A549 (cell line): ENCODE measurements around the gene RNF220. TPM values are rescaled to one million over a fixed set of nuclear protein-coding genes. Genes with fewer than 3 reads are reported as not detected.

Experiments used
- ATAC-seq, 2 experiments: fragments of 200-7000 bp in 1 of 2; fragments of >200 bp in 1 of 2; cut with Nextera tagmentation in 1 of 2; cut with Tn5 transposase in 1 of 2; 3 replicates each; pipeline versions ENCODE4 v1.8.0 to v1.9.1; 2018 to 2020; ENCODE audit warnings: mild to moderate bottlenecking in 1 of 2, moderate library complexity in 1 of 2
- CTCF ChIA-PET: fragments of 300-600 bp; sonication (Branson Sonifier 250); formaldehyde crosslinking; extraction: SDS; loops from one replicate; lab custom pipeline; 2021; ENCODE audit warnings: antibody characterized with exemption, inconsistent platforms; lab: Yijun Ruan, JAX
- POLR2A ChIA-PET: fragments of 350-600 bp; formaldehyde crosslinking; extraction: SDS; loops from one replicate; lab custom pipeline; 2021; ENCODE audit warnings: antibody characterized with exemption, inconsistent platforms; lab: Yijun Ruan, JAX
- DNase-seq, 2 experiments: peaks; one replicate each; pipeline versions ENCODE4 v3.0.0 to v3.0.0-alpha.2; 2011 to 2016; ENCODE audit warnings: low read depth in 1 of 2, low spot score in 1 of 2
- FAIRE-seq: peaks from 2 replicates; lab custom pipeline; 2011; peaks lifted over from hg19 to GRCh38; lab: Jason Lieb, UNC
- H3K27ac ChIP-seq, 2 experiments: fragments of >200 bp; sonication (Bioruptor Twin); formaldehyde crosslinking; 3 replicates each; pipeline ENCODE4 v1.5.1; 2016 to 2017
- H3K4me1 ChIP-seq: fragments of >200 bp; sonication (Bioruptor Twin); formaldehyde crosslinking; 3 replicates; pipeline ENCODE4 v1.6.1; 2016
- H3K4me2 ChIP-seq: fragments of >200 bp; sonication (Bioruptor Twin); formaldehyde crosslinking; 3 replicates; pipeline ENCODE4 v1.6.1; 2016
- H3K4me3 ChIP-seq: fragments of >200 bp; sonication (Bioruptor Twin); formaldehyde crosslinking; 3 replicates; pipeline ENCODE4 v1.5.1; 2016
- H3K9me3 ChIP-seq: fragments of >200 bp; sonication (Bioruptor Twin); formaldehyde crosslinking; 3 replicates; pipeline ENCODE4 v1.6.1; 2016
- ATOH8 ChIP-seq: fragments of 250-450 bp; sonication (Bioruptor Pico); IDR thresholded peaks from 2 replicates; pipeline ENCODE4 v1.5.0; 2020; ENCODE audit warnings: low read depth, mild to moderate bottlenecking, moderate library complexity
- BHLHE40 ChIP-seq: IDR thresholded peaks from 2 replicates; pipeline ENCODE4 v1.6.1; 2012; ENCODE audit warnings: low read depth, low read length, inconsistent platforms
- CBX2 ChIP-seq: fragments of 200-600 bp; sonication (generic); IDR thresholded peaks from 2 replicates; pipeline ENCODE4 v1.6.1; 2016; ENCODE audit warnings: low read depth, mild to moderate bottlenecking, borderline replicate concordance
- CBX8 ChIP-seq: fragments of 200-600 bp; sonication (generic); IDR thresholded peaks from 2 replicates; pipeline ENCODE4 v1.6.1; 2016
- ESRRA ChIP-seq: fragments of 150-350 bp; IDR thresholded peaks from 2 replicates; pipeline ENCODE4 v1.6.1; 2014; ENCODE audit warnings: mild to moderate bottlenecking, low read length, borderline replicate concordance
- FOSB ChIP-seq: fragments of 250-450 bp; sonication (Bioruptor Pico); IDR thresholded peaks from 2 replicates; pipeline ENCODE4 v1.5.0; 2020; ENCODE audit warnings: mild to moderate bottlenecking, moderate library complexity
- FOSL2 ChIP-seq, 2 experiments: fragments of 450-650 bp in 1 of 2; fragments of >200 bp in 1 of 2; sonication (Bioruptor Twin) in 1 of 2; formaldehyde crosslinking; IDR thresholded peaks; 2 replicates each; pipeline versions ENCODE4 v1.5.0 to v1.6.1; 2016 to 2020; ENCODE audit warnings: mild to moderate bottlenecking in 1 of 2, moderate library complexity in 1 of 2
- FOXS1 ChIP-seq: fragments of 250-450 bp; sonication (Bioruptor Pico); IDR thresholded peaks from 2 replicates; pipeline ENCODE4 v1.5.0; 2020; ENCODE audit warnings: mild to moderate bottlenecking, moderate library complexity
- HEYL ChIP-seq: fragments of 250-450 bp; sonication (Bioruptor Pico); IDR thresholded peaks from 2 replicates; pipeline ENCODE4 v1.8.0; 2021; ENCODE audit warnings: mild to moderate bottlenecking, moderate library complexity
- HMGXB4 ChIP-seq: fragments of 250-450 bp; sonication (Bioruptor Pico); IDR thresholded peaks from 2 replicates; pipeline ENCODE4 v1.5.0; 2021; ENCODE audit warnings: mild to moderate bottlenecking, moderate library complexity, borderline replicate concordance
- HOXB13 ChIP-seq: fragments of 250-450 bp; sonication (Bioruptor Pico); IDR thresholded peaks from 2 replicates; pipeline ENCODE4 v1.5.0; 2020; ENCODE audit warnings: low read depth, mild to moderate bottlenecking, moderate library complexity
- HOXB5 ChIP-seq: fragments of 250-450 bp; sonication (Bioruptor Pico); IDR thresholded peaks from 2 replicates; pipeline ENCODE4 v1.5.0; 2020; ENCODE audit warnings: mild to moderate bottlenecking, moderate library complexity
- KDM1A ChIP-seq: fragments of 200-600 bp; sonication (generic); IDR thresholded peaks from 2 replicates; pipeline ENCODE4 v1.6.1; 2016; ENCODE audit warnings: low read depth, mild to moderate bottlenecking
- MAFK ChIP-seq: fragments of 450-650 bp; IDR thresholded peaks from 2 replicates; pipeline ENCODE4 v1.6.1; 2014; ENCODE audit not compliant: partially characterized antibody
- MAX ChIP-seq: IDR thresholded peaks from 2 replicates; pipeline ENCODE4 v1.6.1; 2012
- NR3C1 ChIP-seq: fragments of >200 bp; sonication (Bioruptor Twin); formaldehyde crosslinking; IDR thresholded peaks from 3 replicates; pipeline ENCODE4 v1.6.1; 2017
- PHF8 ChIP-seq: fragments of 200-600 bp; sonication (generic); IDR thresholded peaks from 2 replicates; pipeline ENCODE4 v1.6.1; 2016; ENCODE audit warnings: low read depth, mild to moderate bottlenecking, antibody characterized with exemption, moderate library complexity, borderline replicate concordance
- POLR2A ChIP-seq: IDR thresholded peaks from 2 replicates; pipeline ENCODE4 v1.6.1; 2012; ENCODE audit warnings: mild to moderate bottlenecking, low read length
- RCOR1 ChIP-seq: fragments of 150-350 bp; IDR thresholded peaks from 2 replicates; pipeline ENCODE4 v1.6.1; 2014; ENCODE audit warnings: antibody characterized with exemption, low read length, low read depth
- REST ChIP-seq: fragments of 200-600 bp; sonication (generic); IDR thresholded peaks from 2 replicates; pipeline ENCODE4 v1.6.1; 2016; ENCODE audit warnings: antibody characterized with exemption, mild to moderate bottlenecking, moderate library complexity
- RFX5 ChIP-seq: fragments of 450-650 bp; IDR thresholded peaks from 2 replicates; pipeline ENCODE4 v1.7.1; 2014; ENCODE audit warnings: antibody characterized with exemption, mild to moderate bottlenecking, moderate library complexity
- SREBF2 ChIP-seq: fragments of 450-650 bp; IDR thresholded peaks from 2 replicates; pipeline ENCODE4 v1.6.1; 2014; ENCODE audit warnings: mild to moderate bottlenecking, moderate library complexity
- ZC3H11A ChIP-seq: fragments of 450-650 bp; IDR thresholded peaks from 2 replicates; pipeline ENCODE4 v1.6.1; 2014; ENCODE audit warnings: antibody characterized with exemption, mild to moderate bottlenecking
- WGBS: methylation state at CpG from one replicate; pipeline ENCODE4 v1.1.6; 2017; ENCODE audit errors: missing lambda C conversion rate; 5-methylcytosine and 5-hydroxymethylcytosine counted together
- polyA plus RNA-seq, 4 experiments: library from polyadenylated mRNA; depleted of rRNA in 3 of 4; stranded (reverse); fragments of >200 nt; fragmentation: RNase III in 1 of 4; extraction: RNeasy Plus Mini Kit Qiagen cat#74134 plus additional on column Dnase treatment in 1 of 4; gene quantifications; 2 replicates in 3 of 4; 3 replicates in 1 of 4; pipeline ENCODE4 v1.2.3, GENCODE V29; 2011 to 2017

The RNF220 gene
- polyA plus RNA-seq, 2 of the 4 experiments (the other 2 are of a cell fraction) = 53.4 to 54.5 TPM

- Histone ChIP-seq H3K4me3 (no peak overlapping the region), H3K9me3 (no peaks in the 10 kb centered on the region), H3K27ac (no peak overlapping the region), H3K4me2 (no peak overlapping the region), H3K4me1 (no peaks in the 10 kb centered on the region)
- no peak for TF ChIP-seq FOSL2 (IDR thresholded peaks at IDR 0.05)
- TF ChIP-seq FOSL2 (CRISPR knock-in tag; IDR thresholded peaks at IDR 0.05) = no peak
- TF ChIP-seq SREBF2 = no peak
- no peak for TF ChIP-seq RFX5
- no peak for TF ChIP-seq POLR2A
- no peak for TF ChIP-seq ESRRA
- no peak for TF ChIP-seq MAFK
- no peak for TF ChIP-seq HEYL (CRISPR knock-in tag)
- ATAC-seq (no peak), FAIRE-seq (no peak), DNase-seq (no peak)
- ChIA-PET CTCF (no interaction called here), POLR2A (no interaction called here)
- WGBS = 88% methylated on average over 2 of the region's 2 CpGs
Measured at GRCh38 chr1:44433209-44433608, 28.2 kb downstream of the RNF220 start.

- no peak overlapping the region for H3K4me3 ChIP-seq
- CTCF ChIA-PET = interaction anchor here (1.3 kb wide), 1 partner anchor 219 kb away, joined by 4 read pairs; no protein-coding TSS in a partner anchor
- DNase-seq = no peak
- FAIRE-seq = no peak
- no peak for TF ChIP-seq CBX2
- TF ChIP-seq FOXS1 (CRISPR knock-in tag) = no peak
- TF ChIP-seq FOSB (CRISPR knock-in tag) = no peak
- TF ChIP-seq KDM1A = no peak
- TF ChIP-seq PHF8 = no peak
- no peak for TF ChIP-seq FOSL2 (IDR thresholded peaks at IDR 0.05)
- TF ChIP-seq FOSL2 (CRISPR knock-in tag; IDR thresholded peaks at IDR 0.05) = no peak
- no peak for TF ChIP-seq REST
- no peak for TF ChIP-seq MAX
- TF ChIP-seq BHLHE40 = no peak
- TF ChIP-seq ZC3H11A = no peak
- TF ChIP-seq CBX8 = no peak
- no peaks in the 10 kb centered on the region for H3K9me3 ChIP-seq
- 92% methylated on average over 5 of the region's 5 CpGs for WGBS
- H3K4me1 ChIP-seq = no peaks in the 10 kb centered on the region
- no peak overlapping the region for H3K27ac ChIP-seq
- POLR2A ChIA-PET = no interaction called here
- H3K4me2 ChIP-seq = no peak overlapping the region
- ATAC-seq = no peak
Measured at GRCh38 chr1:44436401-44437106, 31.5 kb downstream of the RNF220 start.

- TF ChIP-seq ZC3H11A (no peak), HMGXB4 (no peak), MAFK (no peak), HOXB13 (CRISPR knock-in tag) (no peak), HOXB5 (CRISPR knock-in tag) (no peak), RCOR1 (no peak), ATOH8 (no peak), NR3C1 (no peak), SREBF2 (no peak)
- TF ChIP-seq, all 56 proteins: peak for 0
- ATAC-seq (no peak), DNase-seq (no peak), FAIRE-seq (no peak)
- Histone ChIP-seq H3K4me3 (no peak overlapping the region), H3K4me1 (no peaks in the 10 kb centered on the region), H3K9me3 (no peaks in the 10 kb centered on the region), H3K4me2 (no peak overlapping the region), H3K27ac (no peak overlapping the region)
- POLR2A ChIA-PET = no interaction called here
- CTCF ChIA-PET = interaction anchor here (1.3 kb wide), 1 partner anchor 219 kb away, joined by 4 read pairs; no protein-coding TSS in a partner anchor
- WGBS = 79% methylated on average over 8 of the region's 8 CpGs
Measured at GRCh38 chr1:44437107-44437716, 32.2 kb downstream of the RNF220 start.
